HEK293 (cell line): Measurements from ENCODE around the gene ZNF764.
"Not testable (repeated sequence)": the region's sequence is repeated elsewhere in the genome, so short reads cannot be mapped to it uniquely, and the experiment has no call there.

ENCODE experiments used
- CTCF ChIA-PET: fragments of 350-600 bp; formaldehyde crosslinking; extraction: SDS; loops from one replicate; lab custom pipeline; 2021; ENCODE audit warnings: antibody characterized with exemption; lab: Yijun Ruan, JAX
- POLR2A ChIA-PET: fragments of 300-600 bp; formaldehyde crosslinking; extraction: SDS; loops from one replicate; lab custom pipeline; 2020; ENCODE audit warnings: antibody characterized with exemption, inconsistent platforms; lab: Yijun Ruan, JAX
- H3K27ac ChIP-seq: fragments of 200-500 bp; sonication (Bioruptor generic); 2 replicates; pipeline ENCODE4 v1.5.1; 2014; ENCODE audit warnings: low read depth, low read length, control low read depth, inconsistent platforms; ENCODE audit errors: extremely low read depth
- H3K36me3 ChIP-seq, 2 experiments: fragments of 200-500 bp in 1 of 2; sonication (Bioruptor generic) in 1 of 2; 1 replicate in 1 of 2; 2 replicates in 1 of 2; pipeline ENCODE4 v1.5.1; 2014 to 2017; ENCODE audit warnings: inconsistent platforms in 2 of 2, low read length in 2 of 2; ENCODE audit not compliant: control insufficient read depth in 2 of 2, insufficient read depth in 1 of 2
- H3K4me1 ChIP-seq: fragments of 200-500 bp; sonication (Bioruptor generic); 2 replicates; pipeline ENCODE4 v1.5.1; 2014; ENCODE audit warnings: mild to moderate bottlenecking, low read length, inconsistent platforms; ENCODE audit not compliant: control insufficient read depth, insufficient read depth
- H3K4me3 ChIP-seq: 2 replicates; pipeline ENCODE4 v1.5.1; 2011; ENCODE audit warnings: low read depth, mild to moderate bottlenecking, control low read depth, low read length, moderate library complexity
- H3K9me3 ChIP-seq: fragments of 200-500 bp; sonication (Bioruptor generic); 2 replicates; pipeline ENCODE4 v1.5.1; 2014; ENCODE audit warnings: low read depth, low read length, inconsistent platforms; ENCODE audit not compliant: control insufficient read depth, insufficient read depth
- BCL11A ChIP-seq: fragments of 450-650 bp; formaldehyde crosslinking; IDR thresholded peaks from 2 replicates; pipeline ENCODE4 v1.5.1; 2016; ENCODE audit warnings: low read depth, missing biosample characterization, missing genetic modification characterization
- KLF7 ChIP-seq: fragments of 450-650 bp; formaldehyde crosslinking; IDR thresholded peaks from 2 replicates; pipeline ENCODE4 v1.5.1; 2016; ENCODE audit warnings: missing biosample characterization, missing genetic modification characterization, borderline replicate concordance
- SP7 ChIP-seq: fragments of 450-650 bp; formaldehyde crosslinking; IDR thresholded peaks from 2 replicates; pipeline ENCODE4 v1.5.1; 2016; ENCODE audit warnings: missing biosample characterization, missing genetic modification characterization
- WT1 ChIP-seq: fragments of 450-650 bp; formaldehyde crosslinking; IDR thresholded peaks from 2 replicates; pipeline ENCODE4 v1.5.1; 2016; ENCODE audit warnings: missing biosample characterization, missing genetic modification characterization
- ZBTB48 ChIP-seq: fragments of 450-650 bp; formaldehyde crosslinking; IDR thresholded peaks from 2 replicates; pipeline ENCODE4 v1.5.1; 2016; ENCODE audit warnings: missing biosample characterization, missing genetic modification characterization
- ZNF121 ChIP-seq: fragments of 450-650 bp; formaldehyde crosslinking; IDR thresholded peaks from 2 replicates; pipeline ENCODE4 v1.5.1; 2016; ENCODE audit warnings: missing biosample characterization, missing genetic modification characterization
- ZNF155 ChIP-seq: fragments of 450-650 bp; formaldehyde crosslinking; IDR thresholded peaks from 2 replicates; pipeline ENCODE4 v1.5.1; 2016; ENCODE audit warnings: missing biosample characterization, missing genetic modification characterization
- ZNF157 ChIP-seq: fragments of 450-650 bp; formaldehyde crosslinking; IDR thresholded peaks from 2 replicates; pipeline ENCODE4 v1.5.1; 2016; ENCODE audit warnings: missing biosample characterization, missing genetic modification characterization
- ZNF211 ChIP-seq: fragments of 450-650 bp; formaldehyde crosslinking; IDR thresholded peaks from 2 replicates; pipeline ENCODE4 v1.5.1; 2016; ENCODE audit warnings: low read depth, missing biosample characterization, missing genetic modification characterization
- ZNF37A ChIP-seq: fragments of 450-650 bp; IDR thresholded peaks from 2 replicates; pipeline ENCODE4 v1.5.1; 2018; ENCODE audit warnings: missing biosample characterization, missing genetic modification characterization
- ZNF391 ChIP-seq: fragments of 450-650 bp; formaldehyde crosslinking; IDR thresholded peaks from 2 replicates; pipeline ENCODE4 v1.5.1; 2016; ENCODE audit warnings: low read depth, missing biosample characterization, missing genetic modification characterization, borderline replicate concordance
- ZNF664 ChIP-seq: fragments of 450-650 bp; formaldehyde crosslinking; IDR thresholded peaks from 2 replicates; pipeline ENCODE4 v1.5.1; 2016; ENCODE audit warnings: missing biosample characterization, missing genetic modification characterization
- ZNF701 ChIP-seq: fragments of 450-650 bp; formaldehyde crosslinking; IDR thresholded peaks from 2 replicates; pipeline ENCODE4 v1.5.1; 2016; ENCODE audit warnings: missing biosample characterization, missing genetic modification characterization
- TF ChIP-seq, protein P1 (sequence below): fragments of 450-650 bp; formaldehyde crosslinking; IDR thresholded peaks from 2 replicates; pipeline ENCODE4 v1.5.1; 2016; ENCODE audit warnings: missing biosample characterization, missing genetic modification characterization
- TF ChIP-seq, protein P2 (sequence below): IDR thresholded peaks from 2 replicates; pipeline ENCODE4 v1.6.1; 2011; ENCODE audit warnings: mild to moderate bottlenecking, low read depth, low read length, borderline replicate concordance
- TF ChIP-seq, protein P3 (sequence below): fragments of 450-650 bp; formaldehyde crosslinking; IDR thresholded peaks from 2 replicates; pipeline ENCODE4 v1.5.1; 2016; ENCODE audit warnings: missing biosample characterization, missing genetic modification characterization
- TF ChIP-seq, protein P4 (sequence below): fragments of 450-650 bp; formaldehyde crosslinking; IDR thresholded peaks from 2 replicates; pipeline ENCODE4 v1.5.1; 2017; ENCODE audit warnings: missing biosample characterization, missing genetic modification characterization
- TF ChIP-seq, protein P5 (sequence below): fragments of 450-650 bp; formaldehyde crosslinking; IDR thresholded peaks from 2 replicates; pipeline ENCODE4 v1.5.1; 2017; ENCODE audit warnings: missing biosample characterization, mild to moderate bottlenecking, missing genetic modification characterization, moderate library complexity

Gene ZNF764

DNA sequence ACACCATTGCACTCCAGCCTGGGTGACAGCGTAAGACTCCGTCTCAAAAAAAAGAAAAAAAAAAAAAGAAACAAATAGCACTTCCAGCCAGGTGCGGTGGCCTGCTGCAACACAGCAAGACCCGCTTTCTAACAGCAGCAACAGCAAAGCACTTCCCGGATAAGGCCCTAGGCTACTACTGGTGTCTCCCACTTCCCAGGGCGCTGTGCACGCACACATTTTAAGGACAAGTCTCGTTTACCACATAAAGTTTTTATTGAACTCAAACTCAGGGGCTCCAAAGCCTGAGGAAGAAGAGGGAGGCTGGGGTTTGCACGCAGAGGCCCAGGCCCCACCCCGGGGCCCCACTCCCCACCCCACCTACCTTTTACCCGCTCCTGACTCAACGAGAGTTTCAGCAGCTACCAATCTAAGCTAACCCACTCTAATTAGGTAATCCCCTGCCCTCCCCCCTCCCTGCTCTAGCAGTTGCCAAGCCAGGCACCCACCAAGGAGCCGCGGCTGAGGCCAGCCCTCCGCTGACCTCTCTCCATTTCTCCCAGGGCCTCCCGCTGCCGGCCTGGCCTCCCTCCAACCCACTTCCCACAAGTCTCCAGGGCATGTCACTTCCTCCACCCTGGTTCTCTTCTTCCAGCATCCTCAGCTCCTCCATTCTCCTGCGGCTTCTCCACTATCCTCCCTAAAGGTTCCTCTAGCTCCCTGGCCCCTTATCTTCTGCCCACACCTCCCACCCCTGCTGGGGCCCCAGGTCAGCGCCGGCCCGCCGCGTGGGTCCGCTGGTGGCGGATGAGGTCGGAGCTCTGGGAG lies 34.2 kb downstream of the ZNF764 start (continued):
- TF ChIP-seq, protein P1, sequence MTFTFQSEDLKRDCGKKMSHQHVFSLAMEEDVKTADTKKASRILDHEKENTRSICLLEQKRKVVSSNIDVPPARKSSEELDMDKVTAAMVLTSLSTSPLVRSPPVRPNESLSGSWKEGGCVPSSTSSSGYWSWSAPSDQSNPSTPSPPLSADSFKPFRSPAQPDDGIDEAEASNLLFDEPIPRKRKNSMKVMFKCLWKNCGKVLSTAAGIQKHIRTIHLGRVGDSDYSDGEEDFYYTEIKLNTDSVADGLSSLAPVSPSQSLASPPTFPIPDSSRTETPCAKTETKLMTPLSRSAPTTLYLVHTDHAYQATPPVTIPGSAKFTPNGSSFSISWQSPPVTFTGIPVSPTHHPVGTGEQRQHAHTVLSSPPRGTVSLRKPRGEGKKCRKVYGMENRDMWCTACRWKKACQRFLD (tag by site-specific recombination) = no peak
- TF ChIP-seq ZBTB48 (tag by site-specific recombination) (no peak), ZNF211 (tag by site-specific recombination) (no peak), WT1 (tag by site-specific recombination) (no peak), ZNF37A (no peak), ZNF701 (no peak), KLF7 (no peak), ZNF121 (tag by site-specific recombination) (no peak), ZNF391 (0 out of 2 replicates have a peak, but pooled peaks have one; percentile 60), SP7 (tag by site-specific recombination) (0 out of 2 replicates have a peak, but pooled peaks have one; percentile 29), ZNF664 (tag by site-specific recombination) (no peak), ZNF157 (tag by site-specific recombination) (no peak), ZNF155 (tag by site-specific recombination) (no peak), BCL11A (tag by site-specific recombination) (no peak)
- TF ChIP-seq, protein P2, sequence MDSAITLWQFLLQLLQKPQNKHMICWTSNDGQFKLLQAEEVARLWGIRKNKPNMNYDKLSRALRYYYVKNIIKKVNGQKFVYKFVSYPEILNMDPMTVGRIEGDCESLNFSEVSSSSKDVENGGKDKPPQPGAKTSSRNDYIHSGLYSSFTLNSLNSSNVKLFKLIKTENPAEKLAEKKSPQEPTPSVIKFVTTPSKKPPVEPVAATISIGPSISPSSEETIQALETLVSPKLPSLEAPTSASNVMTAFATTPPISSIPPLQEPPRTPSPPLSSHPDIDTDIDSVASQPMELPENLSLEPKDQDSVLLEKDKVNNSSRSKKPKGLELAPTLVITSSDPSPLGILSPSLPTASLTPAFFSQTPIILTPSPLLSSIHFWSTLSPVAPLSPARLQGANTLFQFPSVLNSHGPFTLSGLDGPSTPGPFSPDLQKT = no peak
- TF ChIP-seq, protein P3, sequence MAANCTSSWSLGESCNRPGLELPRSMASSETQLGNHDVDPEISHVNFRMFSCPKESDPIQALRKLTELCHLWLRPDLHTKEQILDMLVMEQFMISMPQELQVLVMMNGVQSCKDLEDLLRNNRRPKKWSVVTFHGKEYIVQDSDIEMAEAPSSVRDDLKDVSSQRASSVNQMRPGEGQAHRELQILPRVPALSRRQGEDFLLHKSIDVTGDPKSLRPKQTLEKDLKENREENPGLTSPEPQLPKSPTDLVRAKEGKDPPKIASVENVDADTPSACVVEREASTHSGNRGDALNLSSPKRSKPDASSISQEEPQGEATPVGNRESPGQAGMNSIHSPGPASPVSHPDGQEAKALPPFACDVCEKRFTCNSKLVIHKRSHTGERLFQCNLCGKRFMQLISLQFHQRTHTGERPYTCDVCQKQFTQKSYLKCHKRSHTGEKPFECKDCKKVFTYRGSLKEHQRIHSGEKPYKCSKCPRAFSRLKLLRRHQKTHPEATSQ = no peak
- TF ChIP-seq, protein P4, sequence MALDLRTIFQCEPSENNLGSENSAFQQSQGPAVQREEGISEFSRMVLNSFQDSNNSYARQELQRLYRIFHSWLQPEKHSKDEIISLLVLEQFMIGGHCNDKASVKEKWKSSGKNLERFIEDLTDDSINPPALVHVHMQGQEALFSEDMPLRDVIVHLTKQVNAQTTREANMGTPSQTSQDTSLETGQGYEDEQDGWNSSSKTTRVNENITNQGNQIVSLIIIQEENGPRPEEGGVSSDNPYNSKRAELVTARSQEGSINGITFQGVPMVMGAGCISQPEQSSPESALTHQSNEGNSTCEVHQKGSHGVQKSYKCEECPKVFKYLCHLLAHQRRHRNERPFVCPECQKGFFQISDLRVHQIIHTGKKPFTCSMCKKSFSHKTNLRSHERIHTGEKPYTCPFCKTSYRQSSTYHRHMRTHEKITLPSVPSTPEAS (tag by site-specific recombination) = no peak

DNA sequence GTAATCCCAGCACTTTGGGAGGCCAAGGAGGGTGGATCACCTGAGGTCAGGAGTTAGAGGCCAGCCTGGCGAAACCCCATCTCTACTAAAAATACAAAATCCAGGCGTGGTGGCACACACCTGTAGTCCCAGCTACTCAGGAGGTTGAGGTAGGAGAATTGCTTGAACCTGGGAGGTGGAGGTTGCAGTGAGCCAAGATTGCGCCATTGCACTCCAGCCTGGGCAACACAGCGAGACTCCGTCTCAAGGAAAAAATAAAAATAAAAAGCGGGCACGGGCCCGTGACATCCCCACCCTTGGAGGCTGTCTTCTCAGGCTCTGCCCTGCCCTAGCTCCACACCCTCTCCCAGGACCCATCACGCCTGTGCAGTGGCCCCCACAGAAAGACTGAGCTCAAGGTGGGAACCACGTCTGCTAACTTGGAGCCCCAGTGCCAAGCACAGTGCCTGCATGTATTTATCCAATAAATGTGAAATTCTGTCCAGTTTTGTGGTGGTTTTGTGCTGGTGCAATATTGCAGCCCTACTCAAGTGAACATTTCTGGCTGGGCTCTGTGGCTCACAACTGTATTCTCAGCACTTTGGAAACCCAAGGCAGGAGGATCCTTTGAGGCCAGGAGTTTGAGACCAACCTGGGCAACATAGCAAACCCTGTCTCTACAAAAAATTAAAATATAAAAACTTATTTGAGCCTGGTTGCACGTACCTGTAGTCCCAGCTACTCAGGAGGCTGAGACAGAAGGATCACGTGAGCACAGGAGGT lies 35.3 kb downstream of the ZNF764 start:
- not testable (repeated sequence) for H3K27ac ChIP-seq, H3K9me3 ChIP-seq, H3K4me1 ChIP-seq, H3K4me3 ChIP-seq
- TF ChIP-seq, protein P5, sequence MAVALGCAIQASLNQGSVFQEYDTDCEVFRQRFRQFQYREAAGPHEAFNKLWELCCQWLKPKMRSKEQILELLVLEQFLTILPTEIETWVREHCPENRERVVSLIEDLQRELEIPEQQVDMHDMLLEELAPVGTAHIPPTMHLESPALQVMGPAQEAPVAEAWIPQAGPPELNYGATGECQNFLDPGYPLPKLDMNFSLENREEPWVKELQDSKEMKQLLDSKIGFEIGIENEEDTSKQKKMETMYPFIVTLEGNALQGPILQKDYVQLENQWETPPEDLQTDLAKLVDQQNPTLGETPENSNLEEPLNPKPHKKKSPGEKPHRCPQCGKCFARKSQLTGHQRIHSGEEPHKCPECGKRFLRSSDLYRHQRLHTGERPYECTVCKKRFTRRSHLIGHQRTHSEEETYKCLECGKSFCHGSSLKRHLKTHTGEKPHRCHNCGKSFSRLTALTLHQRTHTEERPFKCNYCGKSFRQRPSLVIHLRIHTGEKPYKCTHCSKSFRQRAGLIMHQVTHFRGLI (tag by site-specific recombination) = peak; percentile 91
- H3K36me3 ChIP-seq = peaks cover 0 to 14% of the 10 kb centered on the region in 2 experiments; a peak in 1 of 3 replicates
- ChIA-PET POLR2A (interaction anchor here (1.5 kb wide), 1 partner anchor 49 kb away, joined by 4 read pairs; the partner anchor contains the start of gene ZNF688), CTCF (interaction anchor here (0.6 to 1.6 kb wide), 2 partner anchors 10 to 73 kb away, joined by 4 read pairs; no protein-coding TSS in a partner anchor)
